Measurements from ENCODE around the gene PRTFDC1.
"Not testable (repeated sequence)": the region's sequence is repeated elsewhere in the genome, so short reads cannot be mapped to it uniquely, and the experiment has no call there.

PRTFDC1 gene

GRCh38 chr10:24963521-24964041, 11.2 kb upstream of the PRTFDC1 start:
- DNase-seq, result no peak

GRCh38 chr10:24962995-24963394, 10.6 kb upstream of the PRTFDC1 start:
- no peak for DNase-seq

GRCh38 chr10:24961582-24961981, 9.2 kb upstream of the PRTFDC1 start:
- DNase-seq, result no peak

GRCh38 chr10:24959382-24959730, 7.0 kb upstream of the PRTFDC1 start:
- no peak for DNase-seq

- no peak for DNase-seq
These were observed 6.4 kb upstream of the PRTFDC1 start for GRCh38 chr10:24958721-24959381.

- DNase-seq, result no peak
These were observed 5.8 kb upstream of the PRTFDC1 start for GRCh38 chr10:24958091-24958720.

GRCh38 chr10:24957624-24958051, 5.2 kb upstream of the PRTFDC1 start:
- not testable (repeated sequence) for DNase-seq

- no peak for DNase-seq
These were observed 1.3 kb upstream of the PRTFDC1 start for GRCh38 chr10:24953675-24954074.

- DNase-seq, result peak; percentile 58
These were observed 570 bp upstream of the PRTFDC1 start for GRCh38 chr10:24952707-24953645.

GRCh38 chr10:24951201-24952142, 934 bp downstream of the PRTFDC1 start:
- peak; percentile 2 for DNase-seq

GRCh38 chr10:24950439-24950838, 2.0 kb downstream of the PRTFDC1 start:
- no peak for DNase-seq

GRCh38 chr10:24949616-24950015, 2.8 kb downstream of the PRTFDC1 start:
- no peak for DNase-seq

GRCh38 chr10:24947304-24948097, 4.9 kb downstream of the PRTFDC1 start:
- no peak for DNase-seq

GRCh38 chr10:24944512-24945255, 7.7 kb downstream of the PRTFDC1 start:
- DNase-seq, result no peak

- DNase-seq, result no peak
These were observed 13.9 kb downstream of the PRTFDC1 start for GRCh38 chr10:24938525-24938924.

GRCh38 chr10:24938076-24938475, 14.3 kb downstream of the PRTFDC1 start:
- DNase-seq, result no peak

GRCh38 chr10:24935504-24936292, 16.7 kb downstream of the PRTFDC1 start:
- no peak for DNase-seq

GRCh38 chr10:24931236-24931635, 21.2 kb downstream of the PRTFDC1 start:
- DNase-seq, result no peak

- no peak for DNase-seq
These were observed 22.0 kb downstream of the PRTFDC1 start for GRCh38 chr10:24930427-24930826.

- no peak for DNase-seq
These were observed 22.5 kb downstream of the PRTFDC1 start for GRCh38 chr10:24929904-24930303.

Data from CD4-positive, alpha-beta T cell treated with Interleukin-12 subunit alpha and Interleukin-12 subunit beta, for 1 hour (primary cell).